IMR-90 (cell line): ENCODE measurements around the gene SMIM24. TPM values are rescaled to one million over a fixed set of nuclear protein-coding genes. Genes with fewer than 3 reads are reported as not detected.
A peak's percentile ranks its signal among the peaks of the same experiment; 100 is the strongest.

Source experiments
- MAZ ChIP-seq: IDR thresholded peaks from 2 replicates; pipeline ENCODE4 v1.6.1; 2012; ENCODE audit warnings: low read depth, mild to moderate bottlenecking, low read length, improper control_type of control experiment, moderate library complexity, borderline replicate concordance
- RAD21 ChIP-seq: IDR thresholded peaks from 2 replicates; pipeline ENCODE4 v1.6.1; 2012; ENCODE audit warnings: low read length, improper control_type of control experiment
- RCOR1 ChIP-seq: IDR thresholded peaks from 2 replicates; pipeline ENCODE4 v1.6.1; 2012; ENCODE audit warnings: mild to moderate bottlenecking, low read length, improper control_type of control experiment; ENCODE audit not compliant: insufficient replicate concordance
- SMC3 ChIP-seq: fragments of 150-350 bp; IDR thresholded peaks from 2 replicates; pipeline ENCODE4 v1.6.1; 2016; ENCODE audit warnings: low read depth, mild to moderate bottlenecking, antibody characterized with exemption, low read length, moderate library complexity
- polyA plus RNA-seq, 3 experiments: library from polyadenylated mRNA; depleted of rRNA; stranded (reverse); fragments of >200 nt; gene quantifications; 2 replicates each; pipeline ENCODE4 v1.2.3, GENCODE V29; 2012; ENCODE audit warnings: low replicate concordance in 1 of 3
- total RNA-seq: library from RNA; depleted of rRNA; stranded (reverse); fragments of >200 nt; gene quantifications from 2 replicates; pipeline ENCODE4 v1.2.3, GENCODE V29; 2012
- TF ChIP-seq, protein P1 (sequence below): fragments of 150-350 bp; IDR thresholded peaks from 2 replicates; pipeline ENCODE4 v1.6.1; 2016; ENCODE audit warnings: low read depth, mild to moderate bottlenecking, low read length, moderate library complexity, borderline replicate concordance

SMIM24 gene
- total and polyA plus RNA-seq, 2 of the 4 experiments (the other 2 are of a cell fraction): not detected

DNA sequence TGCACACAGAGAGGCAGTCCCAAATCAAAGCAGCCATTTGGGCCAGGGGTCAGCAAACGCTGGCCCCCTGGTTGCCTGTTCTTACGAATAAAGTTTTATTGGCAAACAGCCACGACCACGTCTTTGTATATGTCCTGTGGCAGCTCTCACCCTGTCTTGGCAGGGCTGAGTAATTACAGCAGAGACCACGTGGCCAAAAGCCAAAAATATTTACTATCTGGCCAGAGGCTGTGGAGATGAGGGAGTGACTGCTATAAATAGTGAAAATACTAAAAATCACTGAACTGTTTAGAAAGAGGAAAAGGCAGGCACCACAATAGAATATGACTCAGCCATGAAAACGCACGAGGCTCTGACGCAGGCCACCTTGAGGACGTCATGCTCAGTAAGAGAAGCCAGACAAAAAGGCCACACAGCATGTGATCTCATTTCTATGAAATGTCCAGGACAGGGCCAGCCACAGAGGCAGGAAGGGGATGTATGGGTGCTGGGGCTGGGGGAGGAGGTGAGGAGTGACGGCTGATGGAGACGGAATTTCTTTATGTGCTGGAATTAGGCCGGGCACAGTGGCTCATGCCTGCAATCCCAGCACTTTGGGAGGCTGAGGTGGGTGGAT lies 29.4 kb downstream of the SMIM24 start (continued):
- TF ChIP-seq RCOR1 (peak; percentile 18), RAD21 (no peak), MAZ (peak; percentile 74), SMC3 (no peak)
- TF ChIP-seq, protein P1, sequence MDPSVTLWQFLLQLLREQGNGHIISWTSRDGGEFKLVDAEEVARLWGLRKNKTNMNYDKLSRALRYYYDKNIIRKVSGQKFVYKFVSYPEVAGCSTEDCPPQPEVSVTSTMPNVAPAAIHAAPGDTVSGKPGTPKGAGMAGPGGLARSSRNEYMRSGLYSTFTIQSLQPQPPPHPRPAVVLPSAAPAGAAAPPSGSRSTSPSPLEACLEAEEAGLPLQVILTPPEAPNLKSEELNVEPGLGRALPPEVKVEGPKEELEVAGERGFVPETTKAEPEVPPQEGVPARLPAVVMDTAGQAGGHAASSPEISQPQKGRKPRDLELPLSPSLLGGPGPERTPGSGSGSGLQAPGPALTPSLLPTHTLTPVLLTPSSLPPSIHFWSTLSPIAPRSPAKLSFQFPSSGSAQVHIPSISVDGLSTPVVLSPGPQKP: no peak
